NT2/D1 (cell line): ENCODE results near the gene SEZ6.

Experiments
- SUZ12 ChIP-seq: IDR thresholded peaks from 2 replicates; pipeline ENCODE4 v1.6.1; 2011; ENCODE audit not compliant: insufficient read length, insufficient read depth; ENCODE audit errors: extremely low read depth
- YY1 ChIP-seq: IDR thresholded peaks from 2 replicates; pipeline ENCODE4 v1.6.1; 2011; ENCODE audit not compliant: insufficient read length, insufficient read depth
- ZNF274 ChIP-seq: IDR thresholded peaks from 2 replicates; pipeline ENCODE4 v1.6.1; 2011; ENCODE audit warnings: mild to moderate bottlenecking, low read depth, low read length

DNA sequence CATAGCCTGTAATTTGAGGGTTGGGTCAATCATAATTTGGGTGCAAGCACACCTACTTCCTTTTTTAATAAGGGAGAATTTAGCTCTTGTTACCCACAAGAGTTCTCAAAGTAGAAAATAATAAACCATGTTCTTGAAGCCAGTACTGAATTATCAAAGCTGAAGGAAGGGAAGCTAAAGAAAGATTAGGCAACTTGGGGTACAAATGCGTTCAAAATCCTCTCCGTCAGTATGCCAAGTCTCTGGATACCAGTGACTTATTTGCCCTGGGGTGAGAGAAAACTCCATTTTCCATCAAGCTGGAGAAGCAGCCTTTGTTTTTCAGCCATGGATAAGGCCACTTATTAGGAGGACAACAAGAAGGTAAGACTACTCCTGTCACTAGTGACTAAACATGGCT lies 79.5 kb downstream of the SEZ6 start:
- TF ChIP-seq SUZ12 (no peak), YY1 (no peak), ZNF274 (no peak)
